ENCODE results near the gene PLEKHD1.

The PLEKHD1 gene

GRCh38 chr14:69547701-69548348 lies 63.3 kb downstream of the PLEKHD1 start:
- peak in 31 of 56 donors; percentile 6 to 64 (median 29) for DNase-seq

DNA sequence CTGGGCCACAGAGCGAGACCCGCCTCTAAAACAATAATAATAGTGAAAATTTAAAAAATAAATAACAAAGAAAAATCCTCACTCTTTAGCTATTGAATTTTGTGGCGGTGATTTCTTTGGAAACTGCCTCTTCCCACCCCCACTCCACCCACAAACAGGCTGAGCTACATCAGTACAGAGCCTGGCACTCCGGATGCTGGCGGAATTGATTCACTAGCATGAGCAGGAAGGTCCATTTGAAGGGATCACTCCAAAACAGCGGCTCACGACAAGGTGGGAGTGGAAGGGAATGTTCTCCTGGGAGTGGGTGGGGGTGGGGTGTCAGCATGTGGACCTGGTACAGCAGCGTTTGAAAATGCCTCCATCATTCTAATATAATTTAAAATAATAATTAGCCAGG lies 64.0 kb downstream of the PLEKHD1 start:
- DNase-seq, result peak in 10 of 56 donors; percentile 1 to 22 (median 6)

- DNase-seq, result no peak
Measured at GRCh38 chr14:69551511-69551910, 67.0 kb downstream of the PLEKHD1 start.

DNA sequence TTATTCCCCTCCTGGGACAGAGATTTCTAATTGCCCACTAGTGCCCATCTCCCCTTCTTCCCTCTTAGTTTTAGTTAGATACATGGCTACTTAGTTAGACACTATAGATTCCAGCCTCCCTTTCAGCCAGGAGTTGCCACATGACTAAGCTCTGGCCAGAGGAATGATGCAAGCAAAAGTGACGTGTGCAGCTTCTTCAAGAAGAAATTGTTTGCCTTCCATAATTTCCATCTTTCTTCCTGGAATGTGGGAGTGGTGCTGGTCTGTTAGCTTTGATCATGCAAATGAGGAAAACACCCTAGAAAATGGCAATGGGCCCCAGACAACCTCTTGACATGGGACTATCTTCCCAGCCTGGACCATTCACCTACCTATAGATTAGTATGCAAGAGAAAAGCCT lies 68.7 kb downstream of the PLEKHD1 start:
- no peak for DNase-seq

DNA sequence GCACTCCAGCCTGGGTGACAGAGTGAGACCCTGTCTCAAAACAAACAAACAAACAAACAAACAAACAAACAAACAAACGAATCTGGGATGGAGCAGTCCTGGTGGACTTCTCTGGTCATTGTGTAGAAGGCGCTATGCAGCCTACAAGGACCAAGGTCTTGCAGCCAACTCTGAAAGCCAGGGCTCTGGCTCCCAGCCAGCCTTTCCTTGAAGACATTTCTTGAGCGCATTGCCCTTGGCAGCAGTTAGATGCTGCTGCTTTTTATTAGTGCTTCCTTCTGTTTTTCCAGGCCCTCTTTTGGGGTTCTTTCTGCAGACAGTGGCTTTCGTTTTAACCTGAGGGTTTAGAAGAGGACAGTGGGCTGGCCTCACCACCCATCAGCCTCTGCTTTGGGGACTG lies 70.0 kb downstream of the PLEKHD1 start:
- peak in 17 of 56 donors; percentile 3 to 56 (median 16) for DNase-seq

- no peak for DNase-seq
Measured at GRCh38 chr14:69558774-69559173, 74.2 kb downstream of the PLEKHD1 start.

DNA sequence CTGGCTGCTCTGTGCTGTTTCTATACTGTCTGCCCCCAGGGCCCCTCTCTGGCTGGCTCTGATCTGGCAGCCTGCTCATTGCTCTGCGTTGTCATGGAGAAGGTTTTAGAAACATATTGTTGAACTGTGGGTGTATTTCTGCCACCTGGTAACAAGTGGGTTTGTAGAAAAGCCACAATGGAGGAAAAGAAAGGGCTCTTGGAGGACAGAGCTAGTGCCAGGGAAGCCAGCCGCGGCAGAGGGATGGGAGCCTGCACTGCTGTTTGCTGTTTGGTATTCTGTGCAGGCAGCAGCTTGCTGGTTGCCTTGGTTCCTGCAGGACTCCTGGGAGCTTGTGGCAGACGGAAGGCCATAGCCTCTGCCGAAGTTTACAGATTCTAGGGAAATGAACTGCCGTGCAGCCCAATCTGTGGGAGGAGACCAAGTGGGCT lies 75.1 kb downstream of the PLEKHD1 start:
- peak in 47 of 56 donors; percentile 15 to 84 (median 57) for DNase-seq

DNA sequence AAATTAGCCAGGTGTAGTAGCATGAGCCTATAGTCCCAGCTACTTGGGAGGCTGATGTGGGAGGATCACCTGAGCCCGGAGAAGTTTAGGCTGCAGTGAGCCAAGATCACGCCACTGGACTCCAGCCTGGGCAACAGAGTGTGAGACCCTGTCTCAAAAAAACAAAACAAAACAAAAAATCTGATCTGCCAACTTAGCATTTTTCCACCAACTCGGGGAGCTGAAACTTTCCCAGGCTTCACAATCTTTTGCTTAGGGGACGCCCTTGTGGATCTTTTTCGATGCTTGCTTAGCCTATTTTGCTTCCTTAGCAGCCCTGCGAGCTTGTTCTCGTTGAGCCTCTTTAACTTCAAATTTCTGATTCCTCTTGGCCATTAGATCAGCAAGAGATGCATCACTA lies 76.3 kb downstream of the PLEKHD1 start:
- DNase-seq, result no peak

DNA sequence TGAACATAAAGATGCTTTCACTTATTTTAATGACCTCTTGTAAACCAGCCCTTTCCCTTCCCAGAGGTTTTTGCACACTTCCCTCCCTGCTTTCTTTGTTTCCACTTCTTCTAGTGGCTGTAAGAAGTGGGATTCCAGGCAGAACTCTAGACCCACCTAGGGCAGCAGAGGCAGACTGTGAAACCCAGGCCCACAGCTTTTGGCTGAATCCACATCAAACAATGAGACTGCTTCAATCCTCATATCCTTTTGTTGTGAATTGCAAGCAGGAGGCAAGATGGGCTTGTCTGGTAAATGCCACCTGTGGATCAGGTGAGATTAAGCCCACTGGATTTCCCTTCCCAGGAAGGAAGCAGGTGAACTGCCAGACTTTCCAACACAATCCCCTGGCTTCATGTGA lies 77.4 kb downstream of the PLEKHD1 start:
- no peak for DNase-seq

DNA sequence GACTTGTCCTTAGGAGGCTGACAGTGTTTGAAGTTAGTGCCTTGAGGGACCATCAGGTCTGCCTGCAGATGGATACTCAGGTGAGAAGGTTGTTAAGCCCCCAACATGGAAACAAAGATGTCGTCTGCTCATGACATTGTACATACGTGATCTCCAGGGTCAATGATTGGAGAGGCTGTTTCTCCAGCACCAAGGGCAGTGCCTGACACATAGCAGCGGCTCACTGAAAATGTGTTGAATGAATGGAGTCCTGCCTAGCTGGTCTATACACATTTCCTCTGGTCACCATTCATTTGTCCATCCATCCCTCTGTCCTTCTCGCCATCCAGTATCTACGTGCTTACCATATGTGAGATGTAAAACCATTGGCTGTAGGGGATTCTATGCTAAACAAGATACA lies 83.0 kb downstream of the PLEKHD1 start:
- no peak for DNase-seq

GRCh38 chr14:69569859-69570258 lies 85.3 kb downstream of the PLEKHD1 start:
- DNase-seq, result no peak

GRCh38 chr14:69570836-69571330 lies 86.4 kb downstream of the PLEKHD1 start:
- DNase-seq, result no peak

DNA sequence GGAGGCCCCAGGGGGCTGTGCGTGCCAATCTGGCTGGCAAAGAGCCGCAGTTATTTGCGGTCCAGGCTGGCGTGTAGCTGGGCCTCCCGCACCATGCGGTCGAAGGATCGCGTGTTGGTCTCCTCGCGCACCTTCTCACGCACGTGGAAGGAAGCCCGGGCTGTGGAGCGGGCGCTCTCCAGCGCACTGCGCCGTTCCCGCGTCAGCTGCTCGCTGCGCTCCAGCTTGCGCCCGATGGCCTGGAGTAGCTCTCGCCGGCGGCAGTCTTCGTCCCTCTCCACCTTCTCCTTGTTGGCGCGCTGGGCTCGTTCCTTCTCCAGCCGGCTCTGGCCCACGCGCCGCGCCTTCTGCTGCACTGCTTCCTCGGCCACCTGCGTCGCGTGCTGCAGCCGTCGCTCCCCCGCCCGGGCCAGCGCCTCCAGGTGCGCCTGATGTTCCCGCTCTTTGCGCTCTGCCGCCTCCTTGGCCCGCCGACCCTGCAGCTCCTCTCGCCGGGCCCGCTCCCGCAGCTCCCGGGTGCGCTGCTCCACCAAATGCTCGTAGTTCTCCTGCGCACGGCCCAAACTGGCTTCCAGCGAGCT lies 87.0 kb downstream of the PLEKHD1 start:
- no peak for DNase-seq

DNA sequence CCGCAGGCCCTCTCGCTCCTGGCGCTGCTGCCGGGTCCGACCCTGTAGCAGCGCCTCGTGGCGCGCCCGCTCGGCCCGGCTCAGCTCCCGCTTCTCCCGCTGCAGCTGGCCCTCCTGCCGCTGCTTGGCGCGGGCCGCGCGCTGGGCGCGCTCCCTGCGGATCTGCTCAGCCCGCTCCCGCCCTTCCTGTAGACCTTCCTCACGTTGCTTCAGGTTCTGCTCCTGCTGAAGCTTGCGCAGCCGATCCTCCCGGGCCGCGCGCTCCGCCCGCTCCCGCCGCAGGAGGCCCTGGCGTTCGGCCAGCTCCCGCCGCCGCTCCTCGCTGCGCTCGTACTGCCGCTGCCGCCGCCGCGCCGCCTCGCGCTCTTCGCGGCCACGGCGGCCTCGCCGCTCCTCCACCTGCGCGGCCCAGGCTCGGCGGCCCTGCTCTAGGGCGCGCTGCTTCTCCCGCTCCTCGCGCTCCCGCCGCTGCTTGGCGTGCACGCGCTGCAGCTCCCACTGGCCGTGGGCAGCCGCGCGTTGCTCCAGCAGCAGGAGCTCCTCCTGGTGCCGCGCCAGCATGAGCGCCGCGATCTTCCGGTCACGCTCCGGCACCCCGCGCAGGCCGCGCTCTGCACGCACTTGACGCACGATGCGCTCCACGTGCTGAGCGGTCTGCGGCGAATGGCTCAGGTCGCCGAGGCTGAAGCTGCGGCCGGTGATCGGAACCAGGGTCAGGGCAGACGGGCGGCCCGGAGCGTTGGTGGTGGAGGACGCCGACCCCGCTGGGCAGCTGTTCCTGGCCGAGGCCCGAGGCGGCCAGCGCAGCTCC lies 87.7 kb downstream of the PLEKHD1 start:
- DNase-seq, result no peak

GRCh38 chr14:69572841-69573135 lies 88.3 kb downstream of the PLEKHD1 start:
- DNase-seq, result no peak

GRCh38 chr14:69573205-69573830 lies 88.8 kb downstream of the PLEKHD1 start:
- no peak for DNase-seq

- DNase-seq, result peak in 11 of 56 donors; percentile 9 to 60 (median 24)
Measured at GRCh38 chr14:69573831-69574262, 89.3 kb downstream of the PLEKHD1 start.

- peak in 30 of 56 donors; percentile 10 to 67 (median 27) for DNase-seq
Measured at GRCh38 chr14:69574263-69574953, 89.9 kb downstream of the PLEKHD1 start, which contains the start of gene CCDC177. TSS of gene CCDC177 (minus strand) at chr14:69574871. CDS start at chr14:69573622, 1,249 bp downstream.

DNA sequence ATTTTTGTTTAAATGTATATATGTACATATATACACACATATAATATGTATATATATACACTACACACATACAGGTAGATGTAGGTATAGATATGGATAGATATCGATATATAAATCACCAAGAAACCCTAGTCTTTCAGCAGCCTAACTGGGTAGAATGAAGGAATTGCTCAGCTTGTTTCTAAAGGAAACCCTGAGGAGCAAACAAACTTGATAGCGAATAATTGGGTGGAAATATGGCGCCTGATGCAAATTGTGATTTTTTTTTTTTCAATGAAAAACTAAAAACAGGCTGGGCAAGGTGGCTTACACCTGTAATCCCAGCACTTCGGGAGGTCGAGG lies 90.4 kb downstream of the PLEKHD1 start:
- no peak for DNase-seq

- no peak for DNase-seq
Measured at GRCh38 chr14:69579476-69579875, 94.9 kb downstream of the PLEKHD1 start.

DNA sequence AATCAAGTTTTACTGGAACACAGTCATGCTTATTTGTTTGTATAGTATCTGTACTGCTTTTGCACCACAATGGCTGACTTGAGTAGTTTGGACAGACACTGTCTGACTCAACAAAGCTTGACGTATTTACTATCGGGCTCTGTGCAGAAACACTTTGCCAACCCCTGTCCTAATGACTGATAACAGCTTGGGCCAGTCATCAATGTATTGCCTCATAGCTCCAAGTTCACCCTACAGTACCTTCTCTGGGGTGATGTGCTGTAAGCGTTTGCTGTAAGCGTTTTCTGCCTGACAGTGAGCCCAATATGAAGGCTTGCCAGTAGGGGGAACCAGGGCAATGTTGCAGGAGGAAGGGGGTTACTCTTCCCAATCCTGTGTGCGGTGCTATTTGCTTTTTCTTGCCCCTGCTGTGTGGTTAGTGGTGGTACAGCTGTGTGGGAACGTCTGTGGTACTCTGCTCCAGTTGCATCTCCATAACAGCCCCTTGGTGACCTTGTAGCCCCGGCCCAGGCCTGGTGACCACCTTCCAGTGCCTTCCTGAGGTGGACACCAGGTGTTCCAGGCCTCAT lies 95.6 kb downstream of the PLEKHD1 start:
- DNase-seq, result peak in 4 of 56 donors; percentile 2 to 19 (median 6)

Data from amygdala (tissue), 56 donors.